ENCODE data around the gene SEC31B.

DNA sequence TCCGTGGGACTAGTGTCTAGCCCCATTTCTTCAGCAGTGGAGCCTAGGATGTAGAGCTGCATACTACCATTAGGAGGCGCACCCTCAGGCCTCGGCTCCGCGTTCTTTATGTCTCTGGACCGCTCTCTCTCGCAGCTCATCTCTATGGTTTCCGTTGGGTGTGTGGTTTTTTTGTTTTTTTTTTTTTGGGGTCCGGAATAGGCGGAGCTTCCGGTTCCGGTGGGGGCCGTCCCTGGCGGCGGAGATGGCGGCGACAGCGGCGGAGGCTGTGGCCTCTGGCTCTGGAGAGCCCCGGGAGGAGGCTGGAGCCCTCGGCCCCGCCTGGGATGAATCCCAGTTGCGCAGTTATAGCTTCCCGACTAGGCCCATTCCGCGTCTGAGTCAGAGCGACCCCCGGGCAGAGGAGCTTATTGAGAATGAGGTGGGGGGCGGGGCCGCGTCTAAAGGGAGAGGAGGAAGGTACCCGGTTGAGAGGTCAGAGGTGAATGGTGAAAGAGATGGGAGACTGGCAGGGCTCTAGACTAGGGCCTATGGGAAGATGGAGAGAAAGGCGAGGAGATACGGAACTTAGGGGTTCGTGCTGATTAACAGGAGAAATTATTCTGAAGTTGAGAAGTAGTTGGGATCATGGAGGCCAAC lies 16.2 kb upstream of the SEC31B start, which contains the start of gene HIF1AN:
- TF ChIP-seq, protein P1, sequence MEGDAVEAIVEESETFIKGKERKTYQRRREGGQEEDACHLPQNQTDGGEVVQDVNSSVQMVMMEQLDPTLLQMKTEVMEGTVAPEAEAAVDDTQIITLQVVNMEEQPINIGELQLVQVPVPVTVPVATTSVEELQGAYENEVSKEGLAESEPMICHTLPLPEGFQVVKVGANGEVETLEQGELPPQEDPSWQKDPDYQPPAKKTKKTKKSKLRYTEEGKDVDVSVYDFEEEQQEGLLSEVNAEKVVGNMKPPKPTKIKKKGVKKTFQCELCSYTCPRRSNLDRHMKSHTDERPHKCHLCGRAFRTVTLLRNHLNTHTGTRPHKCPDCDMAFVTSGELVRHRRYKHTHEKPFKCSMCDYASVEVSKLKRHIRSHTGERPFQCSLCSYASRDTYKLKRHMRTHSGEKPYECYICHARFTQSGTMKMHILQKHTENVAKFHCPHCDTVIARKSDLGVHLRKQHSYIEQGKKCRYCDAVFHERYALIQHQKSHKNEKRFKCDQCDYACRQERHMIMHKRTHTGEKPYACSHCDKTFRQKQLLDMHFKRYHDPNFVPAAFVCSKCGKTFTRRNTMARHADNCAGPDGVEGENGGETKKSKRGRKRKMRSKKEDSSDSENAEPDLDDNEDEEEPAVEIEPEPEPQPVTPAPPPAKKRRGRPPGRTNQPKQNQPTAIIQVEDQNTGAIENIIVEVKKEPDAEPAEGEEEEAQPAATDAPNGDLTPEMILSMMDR (IDR thresholded peaks at IDR 0.05; ENCODE audit: extremely low read depth in 1 of 2, insufficient read depth in 1 of 2, low read depth in 1 of 2, low read length in 2 of 2): peak; percentile 94 to 97
- TF ChIP-seq, protein P2, sequence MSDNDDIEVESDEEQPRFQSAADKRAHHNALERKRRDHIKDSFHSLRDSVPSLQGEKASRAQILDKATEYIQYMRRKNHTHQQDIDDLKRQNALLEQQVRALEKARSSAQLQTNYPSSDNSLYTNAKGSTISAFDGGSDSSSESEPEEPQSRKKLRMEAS (IDR thresholded peaks at IDR 0.05; ENCODE audit: insufficient read depth, insufficient read length): no peak
- peak; percentile 88 for TF ChIP-seq POLR2A (IDR thresholded peaks at IDR 0.05; ENCODE audit: low read depth, low read length)

All from endothelial cell of umbilical vein (primary cell).